Tibial nerve (tissue), 4 donors: ENCODE data around the gene TRAPPC4. TPM values are rescaled to one million over a fixed set of nuclear protein-coding genes. Genes with fewer than 3 reads are reported as not detected.

Source experiments
- DNase-seq, 2 donors: peaks; one replicate each; pipeline ENCODE4 v3.0.0-alpha.2; 2019; ENCODE audit warnings: low spot score in 2 of 2
- H3K27ac ChIP-seq, 4 donors: fragments of 200-600 bp; sonication (generic) in 3 of 4; one replicate each; pipeline ENCODE4 v1.5.1; 2017 to 2019; ENCODE audit warnings: mild to moderate bottlenecking in 1 of 4
- H3K27me3 ChIP-seq, 2 donors: fragments of 200-600 bp; sonication (generic) in 1 of 2; one replicate each; pipeline versions ENCODE4 v1.5.1 to v1.6.0; 2017 to 2019
- H3K36me3 ChIP-seq, 3 donors: fragments of 200-600 bp; sonication (generic); one replicate each; pipeline ENCODE4 v1.5.1; 2018 to 2019
- H3K4me1 ChIP-seq, 4 donors: fragments of 200-600 bp; sonication (generic) in 3 of 4; one replicate each; pipeline ENCODE4 v1.5.1; 2017 to 2019
- H3K4me3 ChIP-seq, 4 donors: fragments of 200-600 bp; sonication (generic) in 3 of 4; one replicate each; pipeline ENCODE4 v1.5.1; 2017 to 2019; ENCODE audit warnings: mild to moderate bottlenecking in 1 of 4, moderate library complexity in 1 of 4
- H3K9me3 ChIP-seq, 4 donors: fragments of 200-600 bp; sonication (generic) in 3 of 4; one replicate each; pipeline ENCODE4 v1.5.1; 2017 to 2019
- CTCF ChIP-seq, 5 experiments: fragments of 200-600 bp in 3 of 5; fragments of 450-650 bp in 2 of 5; sonication (generic) in 3 of 5; IDR thresholded peaks; one replicate each; pipeline ENCODE4 v1.5.1; 2016 to 2019; ENCODE audit warnings: antibody characterized with exemption in 5 of 5, mild to moderate bottlenecking in 3 of 5, moderate library complexity in 2 of 5
- EP300 ChIP-seq, 2 donors: sonication (generic); formaldehyde crosslinking; IDR thresholded peaks; one replicate each; pipeline ENCODE4 v1.6.1; 2017; ENCODE audit warnings: antibody characterized with exemption in 2 of 2, mild to moderate bottlenecking in 1 of 2
- POLR2A ChIP-seq, 2 donors: fragments of 450-650 bp; IDR thresholded peaks; one replicate each; pipeline ENCODE4 v1.6.1; 2017; ENCODE audit warnings: antibody characterized with exemption in 2 of 2, mild to moderate bottlenecking in 2 of 2, moderate library complexity in 2 of 2
- WGBS, 2 donors: methylation state at CpG; one replicate each; pipeline ENCODE4 v1.1.5; 2018; 5-methylcytosine and 5-hydroxymethylcytosine counted together
- total RNA-seq, 4 donors: library from RNA; depleted of rRNA; stranded (reverse); fragments of >200 nt; gene quantifications; one replicate each; pipeline ENCODE4 v1.1.0, GENCODE V29; 2016

TRAPPC4 gene
- total RNA-seq, 4 donors from 2014 or later: 64.7 to 92.0 (median 81.8) TPM

GRCh38 chr11:119048644-119049043 lies 30.1 kb downstream of the TRAPPC4 start:
- H3K27me3 ChIP-seq: no peaks in the 10 kb centered on the region
- H3K36me3 ChIP-seq: peaks cover 2 to 96% (median 58%) of the 10 kb centered on the region in 3 donors
- DNase-seq: no peak
- H3K9me3 ChIP-seq: no peaks in the 10 kb centered on the region
- no peak overlapping the region for H3K27ac ChIP-seq
- no peaks in the 10 kb centered on the region for H3K4me1 ChIP-seq
- WGBS, 2 donors: 89 to 93% methylated on average over 9 of the region's 9 CpGs
- no peak for TF ChIP-seq EP300 (IDR thresholded peaks at IDR 0.05)
- no peak overlapping the region for H3K4me3 ChIP-seq

- no peak overlapping the region for H3K4me3 ChIP-seq
- 90 to 96% methylated on average over 7 of the region's 7 CpGs for WGBS, 2 donors
- H3K9me3 ChIP-seq: no peaks in the 10 kb centered on the region
- no peaks in the 10 kb centered on the region for H3K4me1 ChIP-seq
- TF ChIP-seq CTCF (IDR thresholded peaks at IDR 0.05): no peak
- DNase-seq: no peak
- no peaks in the 10 kb centered on the region for H3K27me3 ChIP-seq
- peaks cover 2 to 99% (median 62%) of the 10 kb centered on the region in 3 donors for H3K36me3 ChIP-seq
- H3K27ac ChIP-seq: no peak overlapping the region
Measured at GRCh38 chr11:119049081-119049480, 30.5 kb downstream of the TRAPPC4 start.

- Histone ChIP-seq H3K4me3 (no peak overlapping the region), H3K27ac (no peak overlapping the region), H3K4me1 (peaks cover 0 to 17% (median 7%) of the 10 kb centered on the region in 4 donors), H3K9me3 (no peaks in the 10 kb centered on the region), H3K36me3 (peaks cover 2 to 86% (median 64%) of the 10 kb centered on the region in 3 donors), H3K27me3 (no peaks in the 10 kb centered on the region)
- TF ChIP-seq EP300 (IDR thresholded peaks at IDR 0.05) (no peak), CTCF (IDR thresholded peaks at IDR 0.05) (no peak), POLR2A (IDR thresholded peaks at IDR 0.05) (no peak)
- DNase-seq: no peak
- 68 to 77% methylated on average over 16 to 17 of the region's 17 CpGs for WGBS, 2 donors
Measured at GRCh38 chr11:119051440-119052162, 33.0 kb downstream of the TRAPPC4 start.

GRCh38 chr11:119052163-119052814 lies 33.7 kb downstream of the TRAPPC4 start:
- TF ChIP-seq EP300 (IDR thresholded peaks at IDR 0.05) (no peak), POLR2A (IDR thresholded peaks at IDR 0.05) (no peak), CTCF (IDR thresholded peaks at IDR 0.05) (no peak)
- no peak overlapping the region for H3K4me3 ChIP-seq
- H3K27me3 ChIP-seq: no peaks in the 10 kb centered on the region
- peaks cover 2 to 80% (median 59%) of the 10 kb centered on the region in 3 donors for H3K36me3 ChIP-seq
- no peak overlapping the region for H3K27ac ChIP-seq
- peaks cover 0 to 17% (median 7%) of the 10 kb centered on the region in 4 donors for H3K4me1 ChIP-seq
- no peaks in the 10 kb centered on the region for H3K9me3 ChIP-seq
- WGBS, 2 donors: 92 to 94% methylated on average over 23 of the region's 23 CpGs
- no peak for DNase-seq

- Histone ChIP-seq H3K9me3 (no peaks in the 10 kb centered on the region), H3K4me3 (no peak overlapping the region), H3K27me3 (no peaks in the 10 kb centered on the region), H3K36me3 (peaks cover 0 to 58% (median 39%) of the 10 kb centered on the region in 3 donors), H3K4me1 (peaks cover 0 to 26% (median 15%) of the 10 kb centered on the region in 4 donors), H3K27ac (no peak overlapping the region)
- TF ChIP-seq POLR2A (IDR thresholded peaks at IDR 0.05) (no peak), EP300 (IDR thresholded peaks at IDR 0.05) (no peak), CTCF (IDR thresholded peaks at IDR 0.05) (no peak)
- no peak for DNase-seq
- WGBS, 2 donors: 88 to 92% methylated on average over 7 to 10 of the region's 10 CpGs
Measured at GRCh38 chr11:119054418-119054817, 35.9 kb downstream of the TRAPPC4 start.
